ENCODE measurements around the gene MLC1.

MLC1 gene

GRCh38 chr22:50034126-50035081 lies 50.8 kb downstream of the MLC1 start:
- no peak for DNase-seq

GRCh38 chr22:50032941-50033601 lies 52.2 kb downstream of the MLC1 start:
- no peak for DNase-seq

- DNase-seq: no peak
These were observed 52.9 kb downstream of the MLC1 start for GRCh38 chr22:50032109-50032871.

- DNase-seq: no peak
These were observed 53.8 kb downstream of the MLC1 start for GRCh38 chr22:50031189-50032091.

- peak; percentile 65 to 70 for DNase-seq
These were observed 54.7 kb downstream of the MLC1 start for GRCh38 chr22:50030297-50031188.

- DNase-seq: no peak
These were observed 57.3 kb downstream of the MLC1 start for GRCh38 chr22:50027639-50028537.

GRCh38 chr22:50025993-50026392 lies 59.2 kb downstream of the MLC1 start:
- no peak for DNase-seq

- DNase-seq: no peak
These were observed 62.9 kb downstream of the MLC1 start for GRCh38 chr22:50022171-50022819.

GRCh38 chr22:50020606-50021005 lies 64.6 kb downstream of the MLC1 start:
- no peak for DNase-seq

- no peak for DNase-seq
These were observed 65.9 kb downstream of the MLC1 start for GRCh38 chr22:50019316-50019715.

GRCh38 chr22:50018608-50019285 lies 66.5 kb downstream of the MLC1 start:
- DNase-seq: no peak

- no peak for DNase-seq
These were observed 67.5 kb downstream of the MLC1 start for GRCh38 chr22:50017701-50018224.

- DNase-seq: no peak
These were observed 68.1 kb downstream of the MLC1 start for GRCh38 chr22:50016988-50017700.

- no peak for DNase-seq
These were observed 68.8 kb downstream of the MLC1 start for GRCh38 chr22:50016308-50016987.

- no peak for DNase-seq
These were observed 69.5 kb downstream of the MLC1 start for GRCh38 chr22:50015451-50016307.

- no peak for DNase-seq
These were observed 70.4 kb downstream of the MLC1 start for GRCh38 chr22:50014655-50015401.
